Spinal cord (tissue), 10 donors: ENCODE measurements around the gene SIN3B. TPM values are rescaled to one million over a fixed set of nuclear protein-coding genes. Genes with fewer than 3 reads are reported as not detected.

Experiments
- DNase-seq, 6 donors: peaks; one replicate each; pipeline versions ENCODE4 v3.0.0 to v3.0.0-alpha.2; 2013 to 2015; ENCODE audit warnings: low spot score in 6 of 6, low read depth in 4 of 6
- H3K27ac ChIP-seq: one replicate; pipeline ENCODE4 v1.5.1; 2013; ENCODE audit warnings: low read depth, low read length, control low read depth
- H3K27me3 ChIP-seq: one replicate; pipeline ENCODE4 v1.6.1; 2013; ENCODE audit warnings: low read length; ENCODE audit not compliant: control insufficient read depth, insufficient read depth
- H3K36me3 ChIP-seq: one replicate; pipeline ENCODE4 v1.6.1; 2013; ENCODE audit warnings: low read length; ENCODE audit not compliant: control insufficient read depth, insufficient read depth
- H3K4me1 ChIP-seq: one replicate; pipeline ENCODE4 v1.6.1; 2013; ENCODE audit warnings: low read length; ENCODE audit not compliant: control insufficient read depth, insufficient read depth
- H3K4me3 ChIP-seq: one replicate; pipeline ENCODE4 v1.5.1; 2013; ENCODE audit warnings: low read depth, low read length, control low read depth
- H3K9me3 ChIP-seq: one replicate; pipeline ENCODE4 v1.6.1; 2013; ENCODE audit warnings: low read length; ENCODE audit not compliant: control insufficient read depth, insufficient read depth
- WGBS: methylation state at CpG from one replicate; pipeline ENCODE4 v1.1.5; 2013; ENCODE audit warnings: missing lambda C conversion rate; ENCODE audit not compliant: insufficient coverage; 5-methylcytosine and 5-hydroxymethylcytosine counted together
- polyA plus RNA-seq, 2 donors: library from polyadenylated mRNA; unstranded; fragments of 120-200 nt; gene quantifications; one replicate each; pipeline ENCODE4 v1.2.1, GENCODE V29; 2013; ENCODE audit not compliant: insufficient read length in 2 of 2
- total RNA-seq, 2 donors: library from RNA; depleted of rRNA in 1 of 2; stranded (reverse); fragments of 120-200 nt in 1 of 2; fragments of >200 nt in 1 of 2; gene quantifications; one replicate each; pipeline versions ENCODE4 v1.2.3 to v1.2.4, GENCODE V29; 2013 to 2014
- donor health status: healthy.

The SIN3B gene
- total and polyA plus RNA-seq, 4 donors: 33.5 to 106 (median 62.1) TPM

DNA sequence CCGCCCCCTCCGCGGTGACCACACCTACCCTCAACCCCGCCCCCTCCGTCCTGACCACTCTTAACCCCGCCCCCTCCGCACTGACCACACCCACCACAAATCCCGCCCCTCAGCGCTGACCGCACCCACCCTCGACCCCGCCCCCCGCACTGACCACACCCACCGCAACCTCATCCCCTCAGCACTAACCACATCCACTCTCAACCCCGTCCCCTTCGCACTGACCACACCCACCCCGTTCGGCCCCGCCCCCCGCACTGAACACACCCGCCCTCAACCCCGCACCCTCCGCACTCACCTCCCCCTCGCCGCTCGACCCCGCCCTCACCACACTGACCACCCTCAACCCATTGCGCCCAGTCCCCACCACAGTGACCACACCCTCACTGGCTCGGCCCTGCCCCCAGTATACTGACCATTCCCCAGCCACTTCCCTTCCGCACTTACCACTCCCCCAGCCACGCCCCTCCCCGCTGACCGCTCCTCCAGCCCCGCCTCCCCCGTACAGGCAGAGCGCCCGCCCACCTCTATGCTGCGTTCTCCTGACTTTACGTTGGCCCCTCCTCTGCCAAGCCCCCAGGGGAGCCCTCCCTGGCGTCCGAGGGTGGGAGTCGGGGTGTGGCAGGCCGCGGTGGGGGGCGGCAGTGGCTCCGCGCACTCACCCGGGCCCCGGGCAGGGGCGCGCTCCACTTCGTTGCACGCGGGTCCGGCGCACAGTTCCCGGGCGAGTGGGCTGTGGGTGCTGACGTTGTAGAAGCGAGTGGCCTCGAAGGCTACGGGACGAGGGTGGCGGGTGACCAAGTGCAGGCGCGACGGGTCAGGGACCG, 68.0 kb downstream of the SIN3B start:
- Histone ChIP-seq H3K4me3 (peak overlapping the region; percentile 29), H3K36me3 (peaks cover 9% of the 10 kb centered on the region), H3K9me3 (no peaks in the 10 kb centered on the region), H3K27me3 (peaks cover 10% of the 10 kb centered on the region), H3K4me1 (peaks cover 30% of the 10 kb centered on the region), H3K27ac (no peak overlapping the region)
- WGBS: under 1% methylated on average over 49 of the region's 68 CpGs
- peak in 5 of 6 donors; percentile 40 to 93 (median 43) for DNase-seq

DNA sequence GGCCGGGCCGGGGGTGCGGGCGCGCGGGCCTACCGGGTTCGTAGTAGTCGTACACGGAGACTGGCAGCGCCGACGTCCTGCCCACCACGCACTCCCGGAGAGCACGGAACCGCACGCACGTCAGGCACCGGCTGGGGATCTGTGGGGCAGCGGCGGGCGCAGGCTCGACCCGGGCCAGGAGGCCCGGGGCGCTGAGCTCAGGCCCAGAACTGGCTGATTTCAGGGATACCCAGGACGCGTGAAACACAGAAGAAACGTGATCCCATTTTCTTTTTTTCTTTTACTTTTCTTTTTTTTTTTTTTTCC, 68.6 kb downstream of the SIN3B start:
- Histone ChIP-seq H3K36me3 (peaks cover 9% of the 10 kb centered on the region), H3K9me3 (no peaks in the 10 kb centered on the region), H3K4me1 (peaks cover 34% of the 10 kb centered on the region), H3K27me3 (peaks cover 10% of the 10 kb centered on the region), H3K27ac (no peak overlapping the region), H3K4me3 (peak overlapping the region; percentile 29)
- no peak for DNase-seq
- 4% methylated on average over 27 of the region's 30 CpGs for WGBS

DNA sequence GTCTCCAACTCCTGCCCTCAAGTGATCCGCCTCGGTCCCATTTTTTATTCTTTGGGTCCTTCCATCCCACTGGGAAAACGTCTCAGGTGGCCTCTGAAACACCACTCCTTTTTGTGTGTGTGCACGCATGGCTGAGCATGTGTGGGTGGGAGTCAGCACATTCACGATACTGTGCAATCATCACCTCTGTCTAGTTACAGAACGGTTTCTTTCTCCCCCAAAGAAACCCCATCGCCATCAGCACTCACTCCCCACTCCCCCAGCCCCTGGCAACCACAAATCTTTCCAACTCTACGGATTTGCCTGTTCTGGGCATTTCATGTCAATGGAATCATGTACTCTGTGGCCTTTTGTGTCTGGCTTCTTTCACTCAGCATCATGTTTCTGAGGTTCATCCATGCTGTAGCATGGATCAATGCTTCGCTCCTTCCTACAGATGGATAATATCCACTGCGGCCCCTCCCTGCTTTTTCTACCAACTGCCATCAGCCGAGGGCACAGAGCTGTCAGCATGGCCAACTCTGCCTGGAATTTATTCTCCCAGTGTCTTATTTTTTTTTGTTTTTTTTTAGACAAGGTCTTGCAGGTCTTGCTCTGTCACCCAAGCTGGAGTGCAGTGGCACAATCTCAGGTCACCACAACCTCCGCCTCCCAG, 69.3 kb downstream of the SIN3B start:
- WGBS: 90% methylated on average over 10 of the region's 12 CpGs
- Histone ChIP-seq H3K4me1 (peaks cover 34% of the 10 kb centered on the region), H3K27ac (no peak overlapping the region), H3K36me3 (peaks cover 3% of the 10 kb centered on the region), H3K4me3 (no peak overlapping the region), H3K9me3 (no peaks in the 10 kb centered on the region), H3K27me3 (peaks cover 10% of the 10 kb centered on the region)
- no peak for DNase-seq

DNA sequence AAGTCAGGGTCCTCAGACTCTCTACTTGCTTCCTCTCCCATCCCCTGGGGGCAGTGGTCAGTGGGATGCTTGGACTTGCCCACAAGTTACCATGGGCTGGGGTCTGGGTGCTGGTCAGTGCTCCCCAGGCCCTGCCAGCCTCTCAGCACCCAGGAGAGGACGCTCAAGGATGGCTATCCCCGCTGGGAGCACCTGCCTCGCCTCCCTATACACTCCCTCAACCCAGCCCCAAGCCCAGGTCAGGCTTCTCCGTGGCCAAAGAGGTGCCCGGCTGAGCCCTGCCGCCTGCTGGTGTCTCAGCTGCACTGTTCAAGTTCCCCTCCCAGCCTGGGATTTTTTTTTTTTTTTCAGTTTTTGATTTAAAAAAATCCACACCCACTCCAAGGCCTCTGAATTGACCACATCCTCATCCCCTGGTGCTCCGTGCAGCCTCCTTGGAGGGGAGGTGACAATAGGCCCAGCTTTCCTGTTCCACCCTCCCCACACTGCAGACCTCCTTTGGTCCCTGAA, 70.4 kb downstream of the SIN3B start:
- WGBS: 53% methylated on average over 7 of the region's 7 CpGs
- no peak overlapping the region for H3K27ac ChIP-seq
- no peak for DNase-seq
- peaks cover 10% of the 10 kb centered on the region for H3K27me3 ChIP-seq
- H3K4me3 ChIP-seq: no peak overlapping the region
- no peaks in the 10 kb centered on the region for H3K9me3 ChIP-seq
- peaks cover 27% of the 10 kb centered on the region for H3K4me1 ChIP-seq
- no peaks in the 10 kb centered on the region for H3K36me3 ChIP-seq

DNA sequence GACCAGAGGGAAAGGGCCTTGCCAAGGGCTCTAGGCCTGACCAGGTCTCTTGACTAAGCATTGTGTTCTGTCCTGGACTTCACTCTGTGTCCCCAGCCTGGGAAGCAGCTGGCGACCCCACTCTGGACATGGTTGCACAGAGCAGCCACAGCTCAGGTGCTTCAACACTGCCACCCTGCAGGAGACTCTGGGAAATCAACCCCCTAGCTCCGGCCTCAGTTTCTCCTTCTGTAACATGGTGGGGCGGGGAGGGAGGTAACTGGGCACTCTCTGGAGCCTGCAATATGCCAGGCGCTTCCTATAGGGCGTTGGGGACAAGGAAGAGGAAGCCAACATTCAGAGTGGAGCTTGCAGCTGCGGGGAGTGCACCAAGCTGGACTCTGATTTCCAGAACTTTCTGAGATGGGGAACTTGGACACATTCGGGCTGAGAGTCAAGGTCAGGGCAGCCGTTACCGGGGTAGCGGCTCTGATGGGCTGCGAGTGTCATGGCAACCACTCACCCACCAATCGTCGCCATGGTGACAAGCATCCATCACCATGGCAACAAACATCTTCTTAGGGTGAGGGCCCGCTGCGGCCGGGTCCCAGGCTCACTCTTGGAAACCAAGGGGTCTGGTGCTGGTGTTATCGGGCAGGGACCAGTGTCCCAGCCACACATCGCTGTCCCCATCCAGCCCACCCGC, 72.4 kb downstream of the SIN3B start:
- no peaks in the 10 kb centered on the region for H3K9me3 ChIP-seq
- no peak overlapping the region for H3K4me3 ChIP-seq
- 42% methylated on average over 18 of the region's 19 CpGs for WGBS
- H3K27ac ChIP-seq: no peak overlapping the region
- no peaks in the 10 kb centered on the region for H3K36me3 ChIP-seq
- peaks cover 18% of the 10 kb centered on the region for H3K4me1 ChIP-seq
- H3K27me3 ChIP-seq: peaks cover under 1% of the 10 kb centered on the region
- DNase-seq: peak in 3 of 6 donors; percentile 24 to 88 (median 48)

DNA sequence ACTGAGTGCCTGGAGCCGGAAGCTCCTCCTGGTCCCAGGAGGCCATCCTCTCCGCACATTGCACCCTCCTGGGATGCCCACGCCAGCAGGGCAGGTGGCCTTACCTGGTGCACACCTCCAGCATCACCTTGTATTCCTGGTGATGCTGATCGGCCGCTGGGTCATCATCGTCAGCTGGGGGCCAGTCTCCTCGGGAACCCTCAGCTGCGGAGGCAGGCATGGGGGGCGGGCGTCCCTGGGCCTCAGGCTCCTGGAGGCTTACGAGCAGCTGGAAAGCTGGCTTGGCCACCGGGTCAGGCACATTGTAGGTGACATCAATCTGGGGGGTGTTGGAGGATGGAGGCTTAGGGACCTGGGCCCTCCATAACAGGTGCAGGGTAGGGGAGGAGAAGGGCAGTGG, 73.3 kb downstream of the SIN3B start:
- 93% methylated on average over 12 of the region's 12 CpGs for WGBS
- H3K36me3 ChIP-seq: no peaks in the 10 kb centered on the region
- no peaks in the 10 kb centered on the region for H3K9me3 ChIP-seq
- H3K27ac ChIP-seq: no peak overlapping the region
- DNase-seq: no peak
- H3K27me3 ChIP-seq: no peaks in the 10 kb centered on the region
- no peak overlapping the region for H3K4me3 ChIP-seq
- H3K4me1 ChIP-seq: peaks cover 17% of the 10 kb centered on the region

DNA sequence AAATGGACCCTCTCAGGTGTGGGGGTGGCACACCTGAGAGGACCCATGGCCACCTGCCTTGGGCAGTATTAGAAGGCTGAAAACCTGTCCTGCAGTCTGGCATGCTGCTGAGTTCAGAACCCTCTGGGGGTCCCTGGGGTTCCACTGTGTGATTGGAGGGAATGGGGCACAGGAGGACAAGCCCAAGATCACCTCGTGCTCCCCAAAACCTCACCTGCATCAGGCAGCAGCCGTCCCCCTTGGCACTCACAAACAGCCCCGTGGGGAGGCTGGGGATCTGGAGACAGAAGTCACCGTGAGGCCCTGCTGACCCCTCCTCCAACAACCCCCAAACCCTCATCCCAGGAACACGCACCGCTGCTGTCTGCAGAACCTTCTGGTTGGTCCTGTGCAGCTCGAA, 74.1 kb downstream of the SIN3B start:
- Histone ChIP-seq H3K9me3 (no peaks in the 10 kb centered on the region), H3K27ac (no peak overlapping the region), H3K27me3 (no peaks in the 10 kb centered on the region), H3K4me3 (no peak overlapping the region), H3K36me3 (no peaks in the 10 kb centered on the region), H3K4me1 (peaks cover 17% of the 10 kb centered on the region)
- 86% methylated on average over 7 of the region's 7 CpGs for WGBS
- no peak for DNase-seq

DNA sequence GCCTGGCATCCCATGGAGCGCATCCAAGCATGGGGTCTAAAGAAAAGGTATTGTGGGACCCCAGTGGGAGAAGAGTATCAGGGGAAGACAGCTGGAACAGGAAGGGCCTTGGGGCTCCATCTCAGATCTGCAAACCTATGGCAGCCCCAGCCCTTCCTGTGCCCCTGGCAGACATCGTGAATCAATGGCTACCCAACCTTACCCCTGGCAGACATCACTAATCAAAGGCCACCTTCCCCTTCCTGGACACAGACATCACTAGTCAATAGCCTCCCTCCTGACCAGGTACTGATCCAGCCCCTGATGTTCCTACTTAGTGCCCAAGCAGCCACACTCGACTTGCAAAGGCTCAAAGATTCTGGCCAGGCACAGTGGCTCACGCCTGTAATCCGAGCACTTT, 75.4 kb downstream of the SIN3B start:
- Histone ChIP-seq H3K36me3 (no peaks in the 10 kb centered on the region), H3K27ac (no peak overlapping the region), H3K9me3 (no peaks in the 10 kb centered on the region), H3K4me1 (peaks cover 17% of the 10 kb centered on the region), H3K4me3 (no peak overlapping the region), H3K27me3 (no peaks in the 10 kb centered on the region)
- no peak for DNase-seq
- 70% methylated on average over 2 of the region's 5 CpGs for WGBS

DNA sequence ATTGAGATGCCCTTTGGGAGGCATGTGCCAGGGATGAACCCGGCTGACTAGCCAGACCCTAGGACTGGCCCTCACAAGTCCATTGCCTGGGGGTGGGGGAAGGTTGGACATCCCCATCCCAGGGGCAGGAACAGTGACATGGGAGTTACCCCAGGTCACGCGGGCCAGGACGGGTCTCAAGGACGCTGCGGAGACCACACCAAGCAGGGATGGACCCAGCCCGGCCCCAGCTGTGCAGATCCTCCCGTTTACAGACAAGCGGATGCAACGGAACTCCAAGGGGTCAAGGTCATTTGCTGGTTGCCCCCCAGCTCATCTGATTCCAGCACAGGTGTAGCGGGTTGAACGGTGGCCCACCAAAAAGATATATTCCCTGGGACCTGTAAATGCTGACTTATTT, 79.6 kb downstream of the SIN3B start:
- H3K9me3 ChIP-seq: no peaks in the 10 kb centered on the region
- 92% methylated on average over 12 of the region's 12 CpGs for WGBS

More for the DNA sequence above, 79.6 kb downstream of the SIN3B start:
- Histone ChIP-seq H3K27ac (no peak overlapping the region), H3K4me1 (no peaks in the 10 kb centered on the region), H3K4me3 (no peak overlapping the region), H3K27me3 (no peaks in the 10 kb centered on the region), H3K36me3 (no peaks in the 10 kb centered on the region)
- DNase-seq: no peak
